Hepatocyte (in vitro differentiated cells): ENCODE data around the gene BTD. TPM values are rescaled to one million over a fixed set of nuclear protein-coding genes. Genes with fewer than 3 reads are reported as not detected.

Source experiments
- DNase-seq: peaks from one replicate; pipeline ENCODE4 v3.0.0-alpha.2; 2016; ENCODE audit warnings: low spot score
- H2AFZ ChIP-seq: fragments of 200-600 bp; sonication (generic); 2 replicates; pipeline ENCODE4 v1.6.0; 2016; ENCODE audit warnings: antibody characterized with exemption, mild to moderate bottlenecking
- H3K27ac ChIP-seq: fragments of 200-600 bp; sonication (generic); 2 replicates; pipeline ENCODE4 v1.5.1; 2016; ENCODE audit warnings: mild to moderate bottlenecking
- H3K27me3 ChIP-seq: fragments of 200-600 bp; sonication (generic); 2 replicates; pipeline ENCODE4 v1.6.1; 2016
- H3K36me3 ChIP-seq: fragments of 200-600 bp; sonication (generic); replicated peaks from 2 replicates; pipeline ENCODE4 v1.5.1; 2016; ENCODE audit warnings: low read depth; ENCODE audit not compliant: insufficient read depth
- H3K4me1 ChIP-seq: fragments of 200-600 bp; sonication (generic); 2 replicates; pipeline ENCODE4 v1.5.1; 2016; ENCODE audit warnings: mild to moderate bottlenecking, moderate library complexity; ENCODE audit not compliant: insufficient read depth
- H3K4me2 ChIP-seq: fragments of 200-600 bp; sonication (generic); 2 replicates; pipeline ENCODE4 v1.6.0; 2016
- H3K4me3 ChIP-seq: fragments of 200-600 bp; sonication (generic); 2 replicates; pipeline ENCODE4 v1.5.1; 2016; ENCODE audit warnings: mild to moderate bottlenecking
- H3K79me2 ChIP-seq: fragments of 200-600 bp; sonication (generic); 2 replicates; pipeline ENCODE4 v1.6.0; 2017; ENCODE audit warnings: mild to moderate bottlenecking
- H3K9me2 ChIP-seq: fragments of 200-600 bp; sonication (generic); replicated peaks from 2 replicates; pipeline ENCODE4 v1.6.0; 2017; ENCODE audit warnings: mild to moderate bottlenecking; ENCODE audit not compliant: insufficient read depth
- H3K9me3 ChIP-seq: fragments of 200-600 bp; sonication (generic); 2 replicates; pipeline ENCODE4 v1.5.1; 2016; ENCODE audit warnings: low read depth, mild to moderate bottlenecking
- H4K20me1 ChIP-seq: fragments of 200-600 bp; sonication (generic); 2 replicates; pipeline ENCODE4 v1.6.0; 2016; ENCODE audit warnings: mild to moderate bottlenecking; ENCODE audit not compliant: insufficient read depth, poor library complexity, severe bottlenecking
- CTCF ChIP-seq: fragments of 200-600 bp; sonication (generic); IDR thresholded peaks from 2 replicates; pipeline ENCODE4 v1.5.1; 2016; ENCODE audit warnings: antibody characterized with exemption, mild to moderate bottlenecking; ENCODE audit not compliant: poor library complexity
- EZH2 ChIP-seq: fragments of 200-600 bp; sonication (generic); IDR thresholded peaks from 2 replicates; pipeline ENCODE4 v1.6.1; 2016; ENCODE audit warnings: antibody characterized with exemption, mild to moderate bottlenecking, borderline replicate concordance
- EZH2phosphoT487 ChIP-seq: fragments of 200-600 bp; sonication (generic); IDR thresholded peaks from one replicate; pipeline ENCODE4 v1.6.1; 2018; ENCODE audit warnings: antibody characterized with exemption, mild to moderate bottlenecking, low read depth, moderate library complexity; ENCODE audit not compliant: unreplicated experiment, severe bottlenecking
- WGBS: methylation state at CpG from one replicate; pipeline ENCODE4 v1.1.6; 2016; ENCODE audit warnings: low lambda C conversion rate; ENCODE audit errors: missing lambda C conversion rate; 5-methylcytosine and 5-hydroxymethylcytosine counted together
- polyA plus RNA-seq: library from polyadenylated mRNA; unstranded; fragments of >200 nt; fragmentation: Nextera tagmentation; extraction: Ambion mirVana; gene quantifications from 2 replicates; pipeline ENCODE4 v1.2.1, GENCODE V29; 2016
- total RNA-seq: library from RNA; depleted of rRNA; stranded (reverse); fragments of >200 nt; gene quantifications from 2 replicates; pipeline ENCODE4 v1.2.3, GENCODE V29; 2014

The BTD gene
- total and polyA plus RNA-seq, 2 experiments from 2014 or later: 28.4 to 37.9 TPM

- Histone ChIP-seq H3K4me3 (no peak overlapping the region), H2AFZ (no peak overlapping the region), H3K27me3 (no peaks in the 10 kb centered on the region), H3K4me2 (no peak overlapping the region), H3K4me1 (no peaks in the 10 kb centered on the region), H4K20me1 (no peaks in the 10 kb centered on the region), H3K36me3 (no peaks in the 10 kb centered on the region), H3K79me2 (no peaks in the 10 kb centered on the region), H3K9me2 (no peaks in the 10 kb centered on the region), H3K27ac (no peak overlapping the region), H3K9me3 (no peaks in the 10 kb centered on the region)
- 94% methylated on average over 1 of the region's 1 CpG for WGBS
- no peak for DNase-seq
- TF ChIP-seq EZH2 (no peak), CTCF (no peak), EZH2phosphoT487 (no peak)
Measured at GRCh38 chr3:15673536-15673935, 72.0 kb downstream of the BTD start.

DNA sequence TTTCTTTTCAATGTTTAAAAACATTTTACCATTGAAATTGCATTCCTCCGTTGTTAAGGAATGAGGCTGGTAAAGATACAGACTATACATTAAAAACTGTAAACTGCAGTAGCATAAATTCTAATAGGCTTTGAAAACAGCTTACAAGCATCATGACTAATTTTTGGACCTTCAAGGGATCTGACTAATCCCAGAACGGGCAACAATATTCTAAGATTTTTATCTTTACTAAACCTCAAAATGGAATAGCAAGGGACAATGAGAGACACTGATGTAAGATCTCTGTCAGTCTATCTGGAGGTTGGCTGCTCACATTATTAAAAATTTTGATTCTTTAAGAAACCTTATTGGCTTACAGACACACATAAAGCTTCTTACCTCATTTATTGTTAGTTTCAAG, 74.7 kb downstream of the BTD start:
- no peaks in the 10 kb centered on the region for H3K9me3 ChIP-seq
- H3K27ac ChIP-seq: no peak overlapping the region
- H3K27me3 ChIP-seq: no peaks in the 10 kb centered on the region
- H2AFZ ChIP-seq: no peak overlapping the region
- H3K79me2 ChIP-seq: no peaks in the 10 kb centered on the region
- H3K4me3 ChIP-seq: no peak overlapping the region
- H3K9me2 ChIP-seq: no peaks in the 10 kb centered on the region
- 84% methylated on average over 2 of the region's 2 CpGs for WGBS
- DNase-seq: no peak
- no peaks in the 10 kb centered on the region for H3K36me3 ChIP-seq
- H3K4me1 ChIP-seq: no peaks in the 10 kb centered on the region
- TF ChIP-seq CTCF: no peak
- no peak for TF ChIP-seq EZH2
- no peak for TF ChIP-seq EZH2phosphoT487
- no peaks in the 10 kb centered on the region for H4K20me1 ChIP-seq
- H3K4me2 ChIP-seq: no peak overlapping the region

GRCh38 chr3:15679306-15679705, 77.8 kb downstream of the BTD start:
- TF ChIP-seq EZH2phosphoT487: no peak
- TF ChIP-seq CTCF: no peak
- TF ChIP-seq EZH2: no peak
- no peak overlapping the region for H2AFZ ChIP-seq
- no peak overlapping the region for H3K27ac ChIP-seq
- 96% methylated on average over 5 of the region's 5 CpGs for WGBS
- no peak for DNase-seq
- H3K36me3 ChIP-seq: no peaks in the 10 kb centered on the region
- no peak overlapping the region for H3K4me2 ChIP-seq
- H3K9me3 ChIP-seq: no peaks in the 10 kb centered on the region
- H3K4me3 ChIP-seq: no peak overlapping the region
- H4K20me1 ChIP-seq: no peaks in the 10 kb centered on the region
- no peaks in the 10 kb centered on the region for H3K79me2 ChIP-seq
- H3K27me3 ChIP-seq: no peaks in the 10 kb centered on the region
- peaks cover 16% of the 10 kb centered on the region for H3K4me1 ChIP-seq
- no peaks in the 10 kb centered on the region for H3K9me2 ChIP-seq

DNA sequence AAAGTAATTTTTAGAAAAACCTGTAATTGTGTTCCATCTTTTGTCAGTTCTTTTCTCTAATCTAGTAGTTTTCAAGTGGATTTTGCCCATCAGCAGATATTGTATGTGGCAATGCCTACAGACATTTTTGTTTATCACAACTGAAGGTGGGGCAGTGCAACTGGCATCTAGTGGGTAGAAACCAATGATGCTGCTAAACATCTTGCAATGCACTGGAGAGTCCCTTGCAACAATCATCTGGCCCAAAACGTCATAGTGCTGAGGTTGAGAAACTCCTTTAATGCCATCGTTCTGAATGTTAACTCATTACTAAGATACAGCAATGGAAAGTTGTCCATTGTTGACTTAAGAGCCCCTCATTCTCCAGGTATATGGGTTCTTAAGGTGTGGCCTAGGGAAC, 80.1 kb downstream of the BTD start:
- no peak for TF ChIP-seq EZH2
- no peak for TF ChIP-seq CTCF
- TF ChIP-seq EZH2phosphoT487: no peak
- H3K79me2 ChIP-seq: no peaks in the 10 kb centered on the region
- DNase-seq: no peak
- H3K27ac ChIP-seq: no peak overlapping the region
- H4K20me1 ChIP-seq: no peaks in the 10 kb centered on the region
- no peak overlapping the region for H2AFZ ChIP-seq
- no peaks in the 10 kb centered on the region for H3K9me3 ChIP-seq
- H3K4me3 ChIP-seq: no peak overlapping the region
- no peaks in the 10 kb centered on the region for H3K36me3 ChIP-seq
- H3K27me3 ChIP-seq: no peaks in the 10 kb centered on the region
- H3K4me2 ChIP-seq: no peak overlapping the region
- peaks cover 16% of the 10 kb centered on the region for H3K4me1 ChIP-seq
- WGBS: 88% methylated on average over 2 of the region's 2 CpGs
- no peaks in the 10 kb centered on the region for H3K9me2 ChIP-seq
